Keratinocyte (primary cell): Measurements from ENCODE around the gene LHX3. TPM values are rescaled to one million over a fixed set of nuclear protein-coding genes. Genes with fewer than 3 reads are reported as not detected.

ENCODE experiments used
- DNase-seq: peaks from one replicate; pipeline ENCODE4 v3.0.0-alpha.2; 2011; ENCODE audit warnings: low read depth, missing footprints, low spot score
- FAIRE-seq: peaks from 2 replicates; lab custom pipeline; 2011; peaks lifted over from hg19 to GRCh38; lab: Jason Lieb, UNC
- H2AFZ ChIP-seq: 2 replicates; pipeline ENCODE4 v1.6.0; 2012; ENCODE audit warnings: low read length, control low read depth, inconsistent platforms; ENCODE audit not compliant: control insufficient read depth
- H3K27ac ChIP-seq: 2 replicates; pipeline ENCODE4 v1.5.1; 2011; ENCODE audit warnings: low read length; ENCODE audit not compliant: control insufficient read depth, insufficient read depth
- H3K27me3 ChIP-seq: 3 replicates; pipeline ENCODE4 v1.6.0; 2011; ENCODE audit warnings: low read length; ENCODE audit not compliant: control insufficient read depth, insufficient read depth; ENCODE audit errors: extremely low read depth
- H3K36me3 ChIP-seq, 2 experiments: 2 replicates in 1 of 2; 3 replicates in 1 of 2; pipeline ENCODE4 v1.5.1; 2011; ENCODE audit warnings: low read length in 2 of 2, mild to moderate bottlenecking in 1 of 2; ENCODE audit not compliant: control insufficient read depth in 2 of 2, insufficient read depth in 2 of 2; ENCODE audit errors: extremely low read depth in 1 of 2
- H3K4me1 ChIP-seq: 3 replicates; pipeline ENCODE4 v1.5.1; 2011; ENCODE audit warnings: low read length; ENCODE audit not compliant: control insufficient read depth, insufficient read depth; ENCODE audit errors: extremely low read depth
- H3K4me2 ChIP-seq: 3 replicates; pipeline ENCODE4 v1.6.0; 2011; ENCODE audit warnings: low read depth, low read length; ENCODE audit not compliant: control insufficient read depth, insufficient read depth; ENCODE audit errors: extremely low read depth
- H3K4me3 ChIP-seq, 3 experiments: fragments of 200-600 bp in 1 of 3; sonication (generic) in 1 of 3; 2 replicates in 2 of 3; 3 replicates in 1 of 3; pipeline ENCODE4 v1.5.1; 2011 to 2016; ENCODE audit warnings: low read length in 3 of 3, mild to moderate bottlenecking in 3 of 3, control low read depth in 2 of 3, inconsistent platforms in 1 of 3, low read depth in 1 of 3, mixed read lengths in 1 of 3, mixed run types in 1 of 3, moderate library complexity in 1 of 3; ENCODE audit not compliant: control insufficient read depth in 2 of 3, insufficient read depth in 2 of 3; ENCODE audit errors: extremely low read depth in 1 of 3
- H3K79me2 ChIP-seq: 2 replicates; pipeline ENCODE4 v1.6.0; 2012; ENCODE audit warnings: low read length; ENCODE audit not compliant: control insufficient read depth, insufficient read depth
- H3K9ac ChIP-seq: 3 replicates; pipeline ENCODE4 v1.6.0; 2011; ENCODE audit warnings: low read length; ENCODE audit not compliant: control insufficient read depth, insufficient read depth; ENCODE audit errors: extremely low read depth
- H3K9me1 ChIP-seq: 3 replicates; pipeline ENCODE4 v1.6.0; 2011; ENCODE audit warnings: low read length; ENCODE audit not compliant: control insufficient read depth, insufficient read depth; ENCODE audit errors: extremely low read depth
- H3K9me3 ChIP-seq: 2 replicates; pipeline ENCODE4 v1.5.1; 2012; ENCODE audit warnings: low read depth, low read length; ENCODE audit not compliant: control insufficient read depth
- H4K20me1 ChIP-seq: 3 replicates; pipeline ENCODE4 v1.6.0; 2011; ENCODE audit warnings: low read length; ENCODE audit not compliant: control insufficient read depth, insufficient read depth; ENCODE audit errors: extremely low read depth
- EZH2 ChIP-seq: IDR thresholded peaks from one replicate; pipeline ENCODE4 v1.6.1; 2012; ENCODE audit warnings: inconsistent platforms, mild to moderate bottlenecking, low read length, moderate library complexity
- dilution Hi-C: fragments of 300-500 bp; cut with MboI; formaldehyde crosslinking; loops from one replicate; pipeline ENCODE4 v1.7.0; 2020; ENCODE audit warnings: low sequenced_read_pairs; ENCODE audit not compliant: extremely low pct_ligation_motif_present
- polyA plus RNA-seq, 5 experiments: library from polyadenylated mRNA; depleted of rRNA in 3 of 5; stranded (reverse) in 3 of 5; stranded (forward) in 1 of 5; unstranded in 1 of 5; fragments of >200 nt; gene quantifications; 1 replicate in 1 of 5; 2 replicates in 3 of 5; 3 replicates in 1 of 5; pipeline versions ENCODE4 v1.2.1 to v1.2.3, GENCODE V29; 2011 to 2012; ENCODE audit warnings: missing spikeins in 2 of 5, low read depth in 1 of 5, low replicate concordance in 1 of 5
- TF ChIP-seq, protein P1 (sequence below), 3 experiments: IDR thresholded peaks in 1 of 3; conservative IDR thresholded peaks in 1 of 3; optimal IDR thresholded peaks in 1 of 3; 2 replicates in 2 of 3; 3 replicates in 1 of 3; pipeline versions ENCODE3 to v1.5.1; 2011; ENCODE audit warnings: low read length in 3 of 3, mild to moderate bottlenecking in 3 of 3, moderate library complexity in 2 of 3, control low read depth in 1 of 3, inconsistent platforms in 1 of 3; ENCODE audit not compliant: insufficient read depth in 2 of 3; ENCODE audit errors: extremely low read depth in 1 of 3

Gene LHX3
- polyA plus RNA-seq, 1 donor (not counting 4 experiments of a cell fraction or from before 2014, with no cell fraction given) = not detected

DNA sequence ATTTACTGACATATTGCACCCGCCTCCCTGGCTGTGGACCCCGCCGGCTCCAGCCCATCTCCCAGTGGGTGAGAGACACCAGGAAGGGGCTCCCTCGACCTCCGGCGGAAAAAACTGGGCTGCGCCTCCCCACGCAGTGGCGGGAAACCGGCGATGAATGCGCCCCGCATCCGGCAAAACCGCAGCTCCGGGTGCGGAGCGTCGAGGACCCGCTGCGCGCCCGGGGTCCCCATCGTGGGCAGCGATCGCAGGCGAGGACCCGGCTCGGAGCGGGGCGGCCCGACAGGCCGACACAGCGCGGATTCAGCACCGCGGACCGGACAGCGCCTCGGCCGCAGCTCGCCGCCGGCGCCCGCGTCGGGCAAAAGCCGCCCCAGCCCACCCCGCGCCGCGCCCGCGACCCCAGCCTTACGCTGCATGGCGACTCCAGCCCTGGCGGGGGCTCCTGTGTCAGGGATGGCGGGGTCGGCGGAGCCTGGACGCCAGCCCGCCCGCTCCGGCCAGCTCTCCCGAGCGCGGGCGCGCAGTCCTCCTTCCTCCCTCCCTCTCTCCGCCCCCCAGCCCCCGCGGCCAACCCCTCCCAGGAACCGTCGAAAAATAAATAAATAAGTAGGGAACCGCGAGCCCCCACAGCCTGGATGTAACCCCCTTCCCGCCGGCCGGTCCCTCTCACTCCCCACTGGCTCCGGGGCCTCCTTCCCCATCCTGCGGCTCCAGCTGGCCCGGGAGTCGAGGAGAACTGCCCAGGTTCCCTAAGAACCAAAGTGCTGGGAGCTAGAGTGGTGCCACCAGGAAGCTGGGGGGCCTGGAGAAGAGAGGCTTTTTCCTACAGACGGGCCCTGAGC is 3.1 kb downstream of the LHX3 start:
- no peak overlapping the region for H3K4me2 ChIP-seq
- TF ChIP-seq, protein P1, sequence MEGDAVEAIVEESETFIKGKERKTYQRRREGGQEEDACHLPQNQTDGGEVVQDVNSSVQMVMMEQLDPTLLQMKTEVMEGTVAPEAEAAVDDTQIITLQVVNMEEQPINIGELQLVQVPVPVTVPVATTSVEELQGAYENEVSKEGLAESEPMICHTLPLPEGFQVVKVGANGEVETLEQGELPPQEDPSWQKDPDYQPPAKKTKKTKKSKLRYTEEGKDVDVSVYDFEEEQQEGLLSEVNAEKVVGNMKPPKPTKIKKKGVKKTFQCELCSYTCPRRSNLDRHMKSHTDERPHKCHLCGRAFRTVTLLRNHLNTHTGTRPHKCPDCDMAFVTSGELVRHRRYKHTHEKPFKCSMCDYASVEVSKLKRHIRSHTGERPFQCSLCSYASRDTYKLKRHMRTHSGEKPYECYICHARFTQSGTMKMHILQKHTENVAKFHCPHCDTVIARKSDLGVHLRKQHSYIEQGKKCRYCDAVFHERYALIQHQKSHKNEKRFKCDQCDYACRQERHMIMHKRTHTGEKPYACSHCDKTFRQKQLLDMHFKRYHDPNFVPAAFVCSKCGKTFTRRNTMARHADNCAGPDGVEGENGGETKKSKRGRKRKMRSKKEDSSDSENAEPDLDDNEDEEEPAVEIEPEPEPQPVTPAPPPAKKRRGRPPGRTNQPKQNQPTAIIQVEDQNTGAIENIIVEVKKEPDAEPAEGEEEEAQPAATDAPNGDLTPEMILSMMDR (optimal IDR thresholded peaks at IDR 0.05 in 1 of 3, IDR thresholded peaks at IDR 0.05 in 1 of 3, conservative IDR thresholded peaks at IDR 0.05 in 1 of 3; ENCODE audit: extremely low read depth in 1 of 3, insufficient read depth in 2 of 3, low read length in 3 of 3) = no peak
- no peak for TF ChIP-seq EZH2
- no peak overlapping the region for H3K27ac ChIP-seq
- no peak overlapping the region for H3K4me3 ChIP-seq
- H3K9me3 ChIP-seq = no peaks in the 10 kb centered on the region
- H3K27me3 ChIP-seq = peaks cover 77% of the 10 kb centered on the region
- H3K9ac ChIP-seq = no peak overlapping the region
- H3K9me1 ChIP-seq = no peaks in the 10 kb centered on the region
- H3K79me2 ChIP-seq = no peaks in the 10 kb centered on the region
- no peak for DNase-seq
- dilution Hi-C loops = no loop called here
- no peaks in the 10 kb centered on the region for H3K36me3 ChIP-seq
- FAIRE-seq = no peak
- peaks cover 13% of the 10 kb centered on the region for H4K20me1 ChIP-seq
- H3K4me1 ChIP-seq = no peaks in the 10 kb centered on the region
- H2AFZ ChIP-seq = no peak overlapping the region

DNA sequence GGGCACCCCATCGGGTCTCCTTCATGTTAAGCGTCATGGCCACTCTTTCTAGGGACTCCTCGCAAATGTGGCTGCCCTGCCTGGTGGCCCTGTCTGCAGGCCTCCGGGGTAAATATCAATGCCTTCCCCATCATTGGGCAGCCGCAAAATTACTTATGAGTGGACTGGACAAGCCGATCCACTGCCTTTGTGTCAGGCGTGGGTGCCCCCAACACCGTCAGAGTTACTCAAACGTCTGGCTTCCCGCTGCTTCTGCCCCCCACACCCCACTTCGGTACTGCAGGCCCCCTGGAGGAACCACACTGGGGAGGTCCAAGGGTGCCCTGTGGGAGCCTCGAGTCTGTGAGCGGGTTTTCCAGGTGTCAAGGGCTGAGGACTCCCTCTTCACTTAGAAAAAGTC is 3.8 kb downstream of the LHX3 start:
- H3K79me2 ChIP-seq = no peaks in the 10 kb centered on the region
- no peak for DNase-seq
- no peaks in the 10 kb centered on the region for H3K9me1 ChIP-seq
- no peaks in the 10 kb centered on the region for H3K4me1 ChIP-seq
- no peak overlapping the region for H2AFZ ChIP-seq
- FAIRE-seq = no peak
- H3K4me3 ChIP-seq = no peak overlapping the region
- peaks cover 84% of the 10 kb centered on the region for H3K27me3 ChIP-seq
- no peak overlapping the region for H3K4me2 ChIP-seq
- dilution Hi-C loops = no loop called here
- no peak overlapping the region for H3K9ac ChIP-seq
- no peak for TF ChIP-seq EZH2
- TF ChIP-seq, protein P1 (optimal IDR thresholded peaks at IDR 0.05 in 1 of 3, IDR thresholded peaks at IDR 0.05 in 1 of 3, conservative IDR thresholded peaks at IDR 0.05 in 1 of 3; ENCODE audit: extremely low read depth in 1 of 3, insufficient read depth in 2 of 3, low read length in 3 of 3) = no peak
- H4K20me1 ChIP-seq = peaks cover 9% of the 10 kb centered on the region
- H3K27ac ChIP-seq = no peak overlapping the region
- no peaks in the 10 kb centered on the region for H3K36me3 ChIP-seq
- no peaks in the 10 kb centered on the region for H3K9me3 ChIP-seq
